GM06990 (cell line): Measurements from ENCODE around the gene ATG3.

Source experiments
- DNase-seq: peaks from one replicate; pipeline ENCODE4 v3.0.0-alpha.2; 2011; ENCODE audit not compliant: insufficient read length; ENCODE audit errors: extremely low read depth
- H3K27me3 ChIP-seq: replicated peaks from 2 replicates; pipeline ENCODE4 v1.6.0; 2011; ENCODE audit warnings: low read length; ENCODE audit not compliant: control insufficient read depth, insufficient read depth
- H3K36me3 ChIP-seq: 2 replicates; pipeline ENCODE4 v1.5.1; 2011; ENCODE audit warnings: low read length; ENCODE audit not compliant: control insufficient read depth, insufficient read depth
- H3K4me3 ChIP-seq: replicated peaks from 2 replicates; pipeline ENCODE4 v1.5.1; 2011; ENCODE audit warnings: low read depth, mild to moderate bottlenecking, control low read depth, low read length
- CTCF ChIP-seq: IDR thresholded peaks from 2 replicates; pipeline ENCODE4 v1.5.1; 2011; ENCODE audit warnings: low read length, control low read depth, mild to moderate bottlenecking, inconsistent platforms; ENCODE audit not compliant: insufficient read depth, poor library complexity, severe bottlenecking

The ATG3 gene

DNA sequence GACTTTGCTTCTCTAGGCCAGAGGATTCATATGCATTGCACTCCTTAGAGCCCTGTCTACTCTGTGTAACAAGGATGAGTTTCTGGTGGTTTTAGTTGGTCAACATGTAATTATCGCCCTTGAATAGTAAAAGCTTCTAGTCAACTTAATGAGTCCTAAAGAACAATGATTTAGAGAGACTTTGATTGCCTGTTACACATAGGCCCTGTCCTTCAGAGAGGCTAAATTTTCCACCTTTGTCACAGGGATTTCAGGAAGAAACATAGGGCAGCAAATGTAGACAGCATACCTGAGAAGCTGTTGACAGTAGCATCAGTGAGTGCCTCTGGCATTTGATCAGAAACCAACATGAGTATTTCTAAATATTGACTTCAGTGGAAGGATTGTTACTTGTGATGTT is 69.6 kb downstream of the ATG3 start:
- Histone ChIP-seq H3K27me3 (no peaks in the 10 kb centered on the region), H3K36me3 (no peaks in the 10 kb centered on the region; the same call in 1 of the 2 replicates), H3K4me3 (no peak overlapping the region)
- TF ChIP-seq CTCF = no peak
- no peak for DNase-seq

- no peak for TF ChIP-seq CTCF
- Histone ChIP-seq H3K27me3 (no peaks in the 10 kb centered on the region), H3K36me3 (no peaks in the 10 kb centered on the region; the same call in 1 of the 2 replicates), H3K4me3 (no peak overlapping the region)
- DNase-seq = no peak
Measured at GRCh38 chr3:112491373-112491772, 70.4 kb downstream of the ATG3 start.

DNA sequence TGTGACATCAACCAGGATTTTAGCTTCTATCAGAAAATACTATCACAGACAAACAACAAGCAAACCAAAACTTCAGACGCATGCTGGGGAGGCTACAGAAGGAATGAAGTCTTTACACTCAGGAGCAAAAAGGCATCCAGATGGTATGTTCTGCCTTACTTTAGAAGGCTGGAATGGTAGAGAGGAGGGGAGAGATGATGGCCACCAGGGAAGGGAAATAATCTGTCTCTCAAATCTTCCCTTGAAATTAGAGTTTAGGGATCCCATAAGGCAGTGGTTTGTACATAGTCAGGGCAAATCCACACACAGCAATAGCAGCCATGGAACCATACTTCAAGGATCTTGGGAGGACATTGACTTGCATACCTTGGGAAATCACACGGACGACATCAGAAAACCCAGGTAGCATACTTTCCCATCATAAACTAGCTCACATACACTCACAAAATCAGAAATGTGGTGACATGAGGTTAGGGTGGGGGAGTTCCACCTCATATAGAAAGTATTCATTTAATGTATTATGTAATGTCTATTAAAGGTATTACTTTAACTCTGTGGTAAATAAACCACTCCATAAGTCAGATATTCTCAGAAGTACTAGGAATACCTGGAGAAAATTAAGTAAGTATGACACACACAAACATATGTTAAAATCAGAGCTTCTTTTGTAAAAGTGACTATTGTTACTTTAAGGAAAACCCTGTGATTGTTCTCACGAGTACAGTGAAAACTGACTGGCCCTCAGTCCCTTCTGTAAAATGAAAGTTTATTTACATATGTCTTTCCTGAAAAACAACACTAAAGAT is 71.9 kb downstream of the ATG3 start:
- peak; percentile 69 for DNase-seq
- H3K36me3 ChIP-seq = no peaks in the 10 kb centered on the region; the same call in 1 of the 2 replicates
- peak overlapping the region; percentile 35 for H3K4me3 ChIP-seq
- H3K27me3 ChIP-seq = no peaks in the 10 kb centered on the region
- no peak for TF ChIP-seq CTCF

DNA sequence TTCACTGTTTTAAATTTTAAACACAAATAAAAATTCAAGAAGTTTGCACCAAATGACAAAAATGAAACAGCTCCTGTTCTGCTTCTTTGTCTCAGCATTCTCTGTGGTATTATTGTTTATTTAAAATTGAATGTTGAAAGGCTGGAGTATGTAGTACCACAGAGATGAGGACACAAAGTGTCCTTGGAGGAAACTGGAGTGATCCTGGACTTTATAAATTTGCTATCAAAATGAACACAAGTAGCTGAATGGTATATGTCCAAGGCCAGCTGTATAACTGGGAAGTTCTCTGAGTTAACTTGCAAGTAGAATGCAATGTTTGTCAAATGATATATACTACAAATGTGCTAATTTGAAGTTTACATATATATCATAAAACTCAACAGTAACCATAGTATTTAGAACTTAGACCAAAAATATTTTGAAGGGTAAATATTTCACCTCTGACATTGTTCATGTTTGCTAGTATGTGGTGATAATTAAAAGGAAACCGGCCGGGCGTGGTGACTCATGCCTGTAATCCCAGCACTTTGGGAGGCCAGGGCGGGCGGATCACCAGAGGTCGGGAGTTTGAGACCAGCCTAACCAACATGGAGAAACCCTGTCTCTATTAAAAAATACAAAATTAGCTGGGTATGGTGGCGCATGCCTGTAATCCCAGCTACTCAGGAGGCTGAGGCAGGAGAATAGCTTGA is 74.8 kb downstream of the ATG3 start:
- no peak for DNase-seq
- no peak for TF ChIP-seq CTCF
- no peak overlapping the region for H3K4me3 ChIP-seq
- no peaks in the 10 kb centered on the region for H3K27me3 ChIP-seq
- no peaks in the 10 kb centered on the region; the same call in none of the 2 replicates for H3K36me3 ChIP-seq

- no peak overlapping the region for H3K4me3 ChIP-seq
- TF ChIP-seq CTCF = no peak
- DNase-seq = no peak
- no peaks in the 10 kb centered on the region; the same call in none of the 2 replicates for H3K36me3 ChIP-seq
- H3K27me3 ChIP-seq = no peaks in the 10 kb centered on the region
Measured at GRCh38 chr3:112484352-112484751, 77.4 kb downstream of the ATG3 start.
